GM21737 (cell line): ENCODE measurements around the gene CIDEC.
"Not testable (repeated sequence)": the region's sequence is repeated elsewhere in the genome, so short reads cannot be mapped to it uniquely, and the experiment has no call there.

ENCODE experiments used
- ATAC-seq: cut with Tn5 transposase; IDR thresholded peaks from one replicate; pipeline ENCODE4 v1.9.1; 2021; ENCODE audit warnings: mild to moderate bottlenecking, moderate library complexity; ENCODE audit not compliant: unreplicated experiment

Gene CIDEC

GRCh38 chr3:9881441-9881840, 1.4 kb upstream of the CIDEC start:
- no peak for ATAC-seq

GRCh38 chr3:9878700-9879099, 1.4 kb downstream of the CIDEC start:
- no peak for ATAC-seq

- ATAC-seq: no peak
Measured at GRCh38 chr3:9876991-9877390, 3.1 kb downstream of the CIDEC start.

GRCh38 chr3:9876255-9876654, 3.8 kb downstream of the CIDEC start:
- ATAC-seq: not testable (repeated sequence)

- ATAC-seq: no peak
Measured at GRCh38 chr3:9875448-9875847, 4.6 kb downstream of the CIDEC start.

GRCh38 chr3:9872067-9872466, 8.0 kb downstream of the CIDEC start:
- not testable (repeated sequence) for ATAC-seq

- ATAC-seq: no peak
Measured at GRCh38 chr3:9870978-9871377, 9.1 kb downstream of the CIDEC start.

GRCh38 chr3:9869955-9870354, 10.1 kb downstream of the CIDEC start:
- ATAC-seq: no peak

- no peak for ATAC-seq
Measured at GRCh38 chr3:9867106-9867505, 12.9 kb downstream of the CIDEC start.

- ATAC-seq: no peak
Measured at GRCh38 chr3:9866639-9867038, 13.4 kb downstream of the CIDEC start.

GRCh38 chr3:9865125-9865637, 14.9 kb downstream of the CIDEC start:
- ATAC-seq: not testable (repeated sequence)

- ATAC-seq: no peak
Measured at GRCh38 chr3:9864200-9864927, 15.7 kb downstream of the CIDEC start.

GRCh38 chr3:9863058-9863772, 16.8 kb downstream of the CIDEC start:
- ATAC-seq: no peak

GRCh38 chr3:9862391-9863057, 17.5 kb downstream of the CIDEC start:
- no peak for ATAC-seq

GRCh38 chr3:9861626-9862130, 18.4 kb downstream of the CIDEC start:
- no peak for ATAC-seq

- no peak for ATAC-seq
Measured at GRCh38 chr3:9861201-9861600, 18.9 kb downstream of the CIDEC start.

GRCh38 chr3:9859530-9860025, 20.5 kb downstream of the CIDEC start:
- no peak for ATAC-seq

- ATAC-seq: no peak
Measured at GRCh38 chr3:9855594-9855993, 24.5 kb downstream of the CIDEC start.

GRCh38 chr3:9854291-9854940, 25.6 kb downstream of the CIDEC start:
- not testable (repeated sequence) for ATAC-seq

- ATAC-seq: no peak
Measured at GRCh38 chr3:9852528-9852927, 27.5 kb downstream of the CIDEC start.

- ATAC-seq: not testable (repeated sequence)
Measured at GRCh38 chr3:9851926-9852325, 28.1 kb downstream of the CIDEC start.
